Activated B cell treated with CpG ODN at 0.5 μM for 24 hours (primary cell): ENCODE data around the gene PDS5B. TPM values are rescaled to one million over a fixed set of nuclear protein-coding genes. Genes with fewer than 3 reads are reported as not detected.
A peak's percentile ranks its signal among the peaks of the same experiment; 100 is the strongest.

Experiments
- ATAC-seq: fragments of 200-7000 bp; cut with Tn5 transposase; one replicate; pipeline ENCODE4 v1.10.0; 2021; ENCODE audit warnings: low read depth, mild to moderate bottlenecking, moderate library complexity
- CTCF ChIA-PET: fragments of 350-600 bp; sonication (Branson Sonifier 250); formaldehyde crosslinking; loops from one replicate; lab custom pipeline; 2021; ENCODE audit warnings: antibody characterized with exemption; lab: Charles Lee
- POLR2A ChIA-PET: fragments of 350-600 bp; sonication (Branson Sonifier 250); formaldehyde crosslinking; loops from one replicate; lab custom pipeline; 2021; ENCODE audit warnings: antibody characterized with exemption; lab: Charles Lee
- DNase-seq: peaks from one replicate; pipeline ENCODE4 v3.0.0; 2022
- H3K27ac Mint-ChIP-seq: one replicate; pipeline ENCODE4 v1.8.0; 2020; ENCODE audit warnings: mixed read lengths
- H3K27me3 Mint-ChIP-seq: one replicate; pipeline ENCODE4 v1.8.0; 2021; ENCODE audit warnings: mixed read lengths
- H3K36me3 Mint-ChIP-seq: one replicate; pipeline ENCODE4 v1.8.0; 2021; ENCODE audit warnings: low read depth, mixed read lengths
- H3K4me1 Mint-ChIP-seq: one replicate; pipeline ENCODE4 v1.8.0; 2021; ENCODE audit warnings: mixed read lengths
- H3K4me3 Mint-ChIP-seq: one replicate; pipeline ENCODE4 v1.8.0; 2020; ENCODE audit warnings: mild to moderate bottlenecking, mixed read lengths
- H3K9me3 Mint-ChIP-seq: one replicate; pipeline ENCODE4 v1.8.0; 2020; ENCODE audit warnings: mixed read lengths
- intact Hi-C: fragments of 100-400 bp; cut with micrococcal nuclease; formaldehyde crosslinking; loops from one replicate; pipeline ENCODE4 v1.15.1; 2024
- total RNA-seq: library from RNA; stranded (reverse); gene quantifications from 2 replicates; pipeline ENCODE4 v1.2.3, GENCODE V29; 2022
- TF ChIP-seq, protein P1 (sequence below): fragments of 200-600 bp; IDR thresholded peaks from one replicate; pipeline ENCODE4 v1.8.0; 2022; ENCODE audit warnings: antibody characterized with exemption, mild to moderate bottlenecking

The PDS5B gene
- total RNA-seq, 1 donor from 2014 or later = 47.2 TPM

DNA sequence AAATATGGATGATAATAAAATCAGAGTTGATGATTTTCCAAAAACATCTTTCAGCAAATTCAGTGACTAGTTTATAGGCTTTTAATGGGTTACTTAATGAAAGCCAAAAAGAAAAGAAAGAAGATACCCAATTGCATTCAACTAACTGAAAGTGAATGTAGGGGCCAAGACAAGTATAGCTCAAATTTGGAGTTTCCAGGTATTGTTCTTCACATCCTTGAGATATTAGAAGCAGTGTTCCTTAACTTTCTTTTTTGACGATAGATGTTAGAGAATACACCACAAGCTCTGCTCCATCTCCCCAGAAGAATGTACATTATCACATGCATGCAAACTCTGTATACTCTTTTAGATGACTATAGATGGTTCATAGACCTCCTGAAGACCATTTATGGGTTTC is 43.6 kb downstream of the PDS5B start:
- TF ChIP-seq, protein P1, sequence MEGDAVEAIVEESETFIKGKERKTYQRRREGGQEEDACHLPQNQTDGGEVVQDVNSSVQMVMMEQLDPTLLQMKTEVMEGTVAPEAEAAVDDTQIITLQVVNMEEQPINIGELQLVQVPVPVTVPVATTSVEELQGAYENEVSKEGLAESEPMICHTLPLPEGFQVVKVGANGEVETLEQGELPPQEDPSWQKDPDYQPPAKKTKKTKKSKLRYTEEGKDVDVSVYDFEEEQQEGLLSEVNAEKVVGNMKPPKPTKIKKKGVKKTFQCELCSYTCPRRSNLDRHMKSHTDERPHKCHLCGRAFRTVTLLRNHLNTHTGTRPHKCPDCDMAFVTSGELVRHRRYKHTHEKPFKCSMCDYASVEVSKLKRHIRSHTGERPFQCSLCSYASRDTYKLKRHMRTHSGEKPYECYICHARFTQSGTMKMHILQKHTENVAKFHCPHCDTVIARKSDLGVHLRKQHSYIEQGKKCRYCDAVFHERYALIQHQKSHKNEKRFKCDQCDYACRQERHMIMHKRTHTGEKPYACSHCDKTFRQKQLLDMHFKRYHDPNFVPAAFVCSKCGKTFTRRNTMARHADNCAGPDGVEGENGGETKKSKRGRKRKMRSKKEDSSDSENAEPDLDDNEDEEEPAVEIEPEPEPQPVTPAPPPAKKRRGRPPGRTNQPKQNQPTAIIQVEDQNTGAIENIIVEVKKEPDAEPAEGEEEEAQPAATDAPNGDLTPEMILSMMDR = no peak

DNA sequence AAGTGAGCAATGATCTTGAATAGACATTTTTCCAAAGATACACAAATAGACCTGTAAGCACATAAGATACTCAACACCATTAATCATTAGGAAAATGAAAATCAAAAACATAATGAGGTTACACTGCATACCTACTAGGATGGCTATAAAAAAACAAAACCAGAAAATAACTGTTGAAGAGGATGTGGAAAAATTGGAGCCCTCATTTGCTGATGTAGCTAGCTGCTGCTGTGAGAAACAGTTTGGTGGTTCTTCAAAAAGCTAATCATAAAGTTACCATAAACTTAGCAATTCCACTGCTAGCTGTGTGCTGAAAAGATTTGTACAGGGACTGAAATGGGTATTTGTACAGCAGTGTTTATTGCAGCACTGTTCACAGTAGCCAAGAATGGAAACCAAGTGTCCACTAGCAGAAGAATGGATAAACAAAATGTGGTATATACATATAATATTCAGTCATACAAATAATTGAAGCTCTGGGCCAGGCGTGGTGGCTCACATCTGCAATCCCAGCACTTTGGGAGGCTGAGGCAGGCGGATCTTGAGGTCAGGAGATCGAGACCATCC is 46.2 kb downstream of the PDS5B start:
- H3K36me3 Mint-ChIP-seq = peaks cover 16% of the 10 kb centered on the region
- intact Hi-C loops = loop anchor here (2.0 kb wide), 1 partner anchor 14 kb away; no protein-coding TSS in a partner anchor
- CTCF ChIA-PET = interaction anchor here (1.4 kb wide), 1 partner anchor 9 kb away, joined by 4 read pairs; no protein-coding TSS in a partner anchor
- H3K27ac Mint-ChIP-seq = no peak overlapping the region
- H3K4me3 Mint-ChIP-seq = no peak overlapping the region
- H3K4me1 Mint-ChIP-seq = peaks cover 29% of the 10 kb centered on the region
- no peaks in the 10 kb centered on the region for H3K9me3 Mint-ChIP-seq
- TF ChIP-seq, protein P1 = no peak
- no peaks in the 10 kb centered on the region for H3K27me3 Mint-ChIP-seq
- POLR2A ChIA-PET = no interaction called here
- DNase-seq (no peak), ATAC-seq (no peak)

More for the DNA sequence above, 43.6 kb downstream of the PDS5B start:
- intact Hi-C loops = no loop called here
- no peak overlapping the region for H3K4me3 Mint-ChIP-seq
- no peak overlapping the region for H3K27ac Mint-ChIP-seq
- H3K9me3 Mint-ChIP-seq = no peaks in the 10 kb centered on the region
- no peaks in the 10 kb centered on the region for H3K27me3 Mint-ChIP-seq
- ATAC-seq = no peak
- ChIA-PET POLR2A (no interaction called here), CTCF (no interaction called here)
- peaks cover 16% of the 10 kb centered on the region for H3K36me3 Mint-ChIP-seq
- peaks cover 44% of the 10 kb centered on the region for H3K4me1 Mint-ChIP-seq
- no peak for DNase-seq

DNA sequence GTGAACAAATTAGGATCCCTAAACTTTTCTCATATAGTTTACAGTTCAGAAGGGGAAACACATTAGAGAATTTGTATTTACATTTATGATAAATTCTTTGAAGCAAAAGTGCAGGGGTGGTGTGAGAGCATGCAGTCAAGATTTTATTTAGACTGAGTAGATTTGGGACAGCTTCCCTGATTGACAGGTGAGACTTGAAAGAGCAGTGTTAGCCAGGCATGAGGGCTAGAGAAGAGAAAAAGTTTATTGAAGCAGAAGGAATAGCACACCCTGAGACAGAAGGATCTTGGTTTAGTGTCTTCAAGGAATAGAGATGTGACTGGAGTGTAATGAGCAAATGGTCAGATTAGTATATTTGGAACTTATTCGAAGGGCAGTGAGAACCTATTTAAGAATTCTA is 50.5 kb downstream of the PDS5B start:
- H3K27ac Mint-ChIP-seq = no peak overlapping the region
- peaks cover 4% of the 10 kb centered on the region for H3K36me3 Mint-ChIP-seq
- no peaks in the 10 kb centered on the region for H3K9me3 Mint-ChIP-seq
- TF ChIP-seq, protein P1 = no peak
- peaks cover 31% of the 10 kb centered on the region for H3K4me1 Mint-ChIP-seq
- H3K27me3 Mint-ChIP-seq = no peaks in the 10 kb centered on the region
- ChIA-PET POLR2A (no interaction called here), CTCF (interaction anchor here (1.1 to 1.7 kb wide), 5 partner anchors 9 to 171 kb away, joined by 3 to 6 read pairs (median 4); no protein-coding TSS in a partner anchor)
- H3K4me3 Mint-ChIP-seq = no peak overlapping the region
- DNase-seq (no peak), ATAC-seq (no peak)
- intact Hi-C loops = no loop called here

DNA sequence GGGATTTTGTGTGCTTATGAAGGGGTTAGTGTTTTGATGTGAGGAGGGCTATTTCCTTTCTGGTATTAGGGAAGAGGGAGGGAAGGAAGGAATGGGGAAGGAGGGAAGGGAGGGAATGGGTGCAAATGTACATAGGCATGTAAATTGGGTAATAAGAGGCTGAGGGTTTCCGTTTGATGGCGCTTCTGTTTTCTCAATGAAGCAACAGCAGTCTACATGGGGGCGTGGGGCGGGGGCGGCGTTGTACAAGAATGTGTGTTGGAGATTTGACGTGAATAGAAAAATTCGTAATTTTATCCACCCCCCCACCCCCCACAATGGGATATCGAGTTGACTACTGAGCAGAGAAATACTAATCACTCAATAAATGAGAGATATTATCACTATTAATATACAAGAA is 52.5 kb downstream of the PDS5B start:
- Mint-ChIP-seq H3K4me1 (peaks cover 41% of the 10 kb centered on the region), H3K9me3 (no peaks in the 10 kb centered on the region), H3K4me3 (no peak overlapping the region), H3K27me3 (no peaks in the 10 kb centered on the region), H3K36me3 (no peaks in the 10 kb centered on the region), H3K27ac (no peak overlapping the region)
- ChIA-PET CTCF (interaction anchor here (1.4 to 1.5 kb wide), 2 partner anchors 12 to 51 kb away, joined by 4 to 5 read pairs; no protein-coding TSS in a partner anchor), POLR2A (no interaction called here)
- ATAC-seq = no peak
- intact Hi-C loops = loop anchor here (1.0 to 2.0 kb wide), 5 partner anchors 9 to 172 kb away; partner anchors contain the start of gene PDS5B
- DNase-seq = no peak
- TF ChIP-seq, protein P1 = no peak

DNA sequence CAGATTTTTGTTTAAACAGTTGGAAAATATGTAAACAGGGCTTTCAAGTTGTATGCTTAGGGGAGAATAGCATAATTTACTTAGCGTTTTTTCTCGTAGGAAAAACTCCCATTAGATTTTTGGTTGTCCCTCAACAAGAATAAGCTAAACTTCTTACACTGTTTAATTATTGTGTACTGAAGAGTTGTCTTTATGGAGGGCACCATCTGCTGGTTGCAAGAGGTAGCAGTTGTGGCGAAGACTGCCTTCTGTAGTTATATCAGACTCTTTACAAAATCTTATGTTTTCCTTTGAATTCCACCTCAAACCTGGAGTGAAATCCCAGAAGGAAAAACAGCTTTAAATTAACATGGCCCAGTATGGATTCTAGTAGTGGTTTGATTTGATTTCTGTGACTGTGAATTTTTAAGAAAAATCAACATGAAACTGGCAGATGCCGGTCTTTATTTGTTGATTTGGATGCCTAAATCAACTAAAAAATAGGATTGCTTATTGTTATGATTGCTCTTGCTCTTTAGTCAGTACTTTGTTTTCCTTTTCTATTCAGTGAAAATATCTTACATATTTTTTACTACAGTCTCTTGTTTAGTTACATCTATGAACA is 53.4 kb downstream of the PDS5B start:
- ChIA-PET POLR2A (interaction anchor here (0.5 to 1.2 kb wide), 3 partner anchors 52 to 102 kb away, joined by 3 to 5 read pairs (median 5); partner anchors contain the start of gene PDS5B), CTCF (interaction anchor here (0.9 to 2.2 kb wide), 8 partner anchors 9 to 102 kb away, joined by 3 to 24 read pairs (median 5); partner anchors contain the start of gene PDS5B)
- TF ChIP-seq, protein P1 = no peak
- Mint-ChIP-seq H3K4me1 (peaks cover 42% of the 10 kb centered on the region), H3K4me3 (no peak overlapping the region), H3K9me3 (no peaks in the 10 kb centered on the region), H3K36me3 (no peaks in the 10 kb centered on the region), H3K27ac (no peak overlapping the region), H3K27me3 (no peaks in the 10 kb centered on the region)
- DNase-seq (no peak), ATAC-seq (peak; percentile 79)
- intact Hi-C loops = loop anchor here (1.0 to 5.0 kb wide), 6 partner anchors 8 to 257 kb away; partner anchors contain the start of gene PDS5B
